ENCODE data around the gene RAB23.
"Not testable (repeated sequence)": the region's sequence is repeated elsewhere in the genome, so short reads cannot be mapped to it uniquely, and the experiment has no call there.

Gene RAB23

DNA sequence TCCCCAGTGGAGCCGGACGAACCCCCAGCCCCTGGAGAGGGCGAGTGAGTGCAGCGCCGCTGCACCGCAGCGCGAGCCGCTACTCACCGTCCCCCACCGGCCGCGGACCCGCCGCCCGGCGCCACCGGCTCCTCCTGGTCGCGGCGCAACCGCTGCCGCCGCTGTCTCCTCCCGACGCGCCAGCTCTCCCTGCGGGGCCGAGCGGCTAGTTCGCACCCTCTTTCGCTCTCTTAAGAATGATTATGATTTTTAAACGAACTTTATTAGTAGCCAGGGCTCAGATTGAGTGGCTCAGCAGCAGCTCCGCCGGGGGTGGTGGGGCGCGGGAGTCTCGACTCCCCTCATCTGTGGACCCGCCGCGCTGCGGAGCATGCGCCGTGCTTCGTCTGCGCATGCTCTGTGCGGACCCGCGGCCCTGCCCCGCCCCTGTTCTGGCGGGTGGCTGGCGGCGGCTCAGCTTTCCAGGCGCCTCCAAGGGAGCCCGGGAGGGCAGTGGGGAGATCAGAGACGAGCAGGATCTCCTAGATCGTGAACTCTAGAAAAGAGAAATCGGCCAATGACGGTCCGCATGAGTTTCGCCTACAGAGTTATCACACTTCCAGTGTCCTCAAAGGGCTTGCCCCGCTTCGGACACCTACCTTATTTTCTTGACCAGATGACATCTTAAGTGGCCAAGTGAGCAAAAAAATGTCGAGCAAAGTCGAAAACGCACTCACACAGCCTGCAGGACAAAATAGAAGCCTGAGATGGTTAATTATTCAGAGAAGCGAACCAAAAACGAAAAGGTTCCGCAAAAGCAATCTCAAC lies at the start of gene RAB23:
Gene RAB23, minus strand, starts transcription at position 372 of the 807 bp plus-strand sequence. CDS start 11,927 bp downstream, outside the sequence.
- DNase-seq = peak; percentile 65

DNA sequence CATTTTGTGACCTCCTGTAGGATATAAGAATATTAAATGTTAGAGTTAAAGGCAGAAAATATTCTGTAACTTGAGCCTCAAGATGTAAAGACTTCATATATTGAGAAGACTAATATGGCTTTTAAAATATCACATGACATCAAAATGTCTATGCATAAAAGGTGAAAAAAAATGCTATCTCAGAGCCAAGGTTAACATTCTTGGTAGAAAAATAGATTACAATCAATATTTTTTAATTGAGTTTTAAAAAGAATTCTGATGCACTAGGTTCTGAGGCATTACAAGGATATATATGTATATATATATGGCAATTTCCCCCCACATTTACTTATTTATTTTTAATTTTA lies 46.2 kb upstream of the RAB23 start:
- DNase-seq = no peak

DNA sequence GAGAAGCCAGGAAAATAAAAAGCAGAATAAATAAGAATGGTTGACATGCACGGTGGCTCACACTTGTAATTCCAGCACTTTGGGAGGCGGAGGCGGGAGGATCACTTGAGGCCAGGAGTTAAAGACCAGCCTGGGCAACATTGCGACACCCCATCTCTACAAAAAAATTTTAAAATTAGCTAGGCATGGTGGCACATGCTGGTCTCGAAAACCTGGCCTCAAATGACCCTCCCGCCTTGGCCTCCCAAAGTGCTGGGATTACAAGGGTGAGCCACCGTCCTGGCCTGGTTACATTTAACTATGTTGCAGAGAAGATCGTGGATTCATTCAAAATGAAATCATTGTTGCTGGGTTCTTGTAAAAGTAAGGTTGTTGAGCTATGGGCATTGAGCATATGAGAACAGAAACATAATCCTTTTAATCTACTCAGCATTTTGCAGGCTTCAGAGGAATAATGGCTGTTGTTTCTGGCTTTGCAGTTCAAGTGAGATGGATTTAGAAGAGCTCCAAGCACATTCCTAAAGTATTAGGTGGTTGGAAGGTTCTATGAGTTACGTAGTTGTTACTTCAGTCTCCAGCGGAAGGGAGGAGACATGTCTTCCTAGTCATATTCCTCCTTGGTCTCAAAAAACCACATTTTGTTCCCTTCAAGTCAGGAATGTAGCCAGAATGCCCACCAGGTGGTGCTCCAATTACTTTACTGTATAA lies 45.6 kb upstream of the RAB23 start:
- DNase-seq = peak; percentile 12

DNA sequence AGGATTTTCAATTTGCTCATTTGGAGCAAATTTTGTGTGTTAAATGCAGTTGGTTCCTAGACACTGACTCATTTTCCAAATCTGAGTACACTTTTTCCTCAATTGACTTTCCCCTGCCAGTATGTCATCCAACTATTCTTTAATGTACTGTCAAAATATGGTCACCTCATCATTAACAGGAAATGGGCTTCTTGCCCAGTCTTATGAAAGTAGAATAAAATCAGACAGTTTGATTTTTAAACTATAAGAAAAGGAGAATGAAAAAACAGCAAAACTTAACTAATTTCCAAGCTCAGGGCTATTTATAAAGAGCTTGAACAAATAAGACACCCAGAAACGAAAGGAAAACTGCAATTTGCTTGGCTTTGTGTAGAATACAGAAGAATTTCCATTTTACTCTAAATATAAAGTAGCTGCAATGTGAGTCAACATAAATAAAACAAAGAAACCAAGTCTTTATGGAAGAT lies 43.7 kb upstream of the RAB23 start:
- DNase-seq = no peak

DNA sequence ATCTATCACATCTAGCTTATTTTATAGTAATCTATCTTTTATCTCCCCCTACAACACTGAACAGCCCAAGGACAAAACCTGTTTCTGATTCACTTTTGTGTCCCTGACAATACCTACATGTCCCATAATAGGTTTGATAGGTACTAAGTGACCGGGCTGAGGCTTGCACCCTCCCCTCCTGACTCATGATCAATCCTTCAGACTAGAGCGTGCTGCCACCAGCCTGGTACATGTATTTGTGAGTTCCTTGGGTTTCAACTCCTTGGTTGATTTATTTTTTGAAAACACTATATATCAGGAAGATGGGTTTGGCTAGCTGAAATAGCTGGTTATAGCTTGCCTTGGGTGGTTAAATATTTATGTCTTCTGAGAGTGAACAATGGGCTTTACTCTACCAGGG lies 41.6 kb upstream of the RAB23 start:
- no peak for DNase-seq

DNA sequence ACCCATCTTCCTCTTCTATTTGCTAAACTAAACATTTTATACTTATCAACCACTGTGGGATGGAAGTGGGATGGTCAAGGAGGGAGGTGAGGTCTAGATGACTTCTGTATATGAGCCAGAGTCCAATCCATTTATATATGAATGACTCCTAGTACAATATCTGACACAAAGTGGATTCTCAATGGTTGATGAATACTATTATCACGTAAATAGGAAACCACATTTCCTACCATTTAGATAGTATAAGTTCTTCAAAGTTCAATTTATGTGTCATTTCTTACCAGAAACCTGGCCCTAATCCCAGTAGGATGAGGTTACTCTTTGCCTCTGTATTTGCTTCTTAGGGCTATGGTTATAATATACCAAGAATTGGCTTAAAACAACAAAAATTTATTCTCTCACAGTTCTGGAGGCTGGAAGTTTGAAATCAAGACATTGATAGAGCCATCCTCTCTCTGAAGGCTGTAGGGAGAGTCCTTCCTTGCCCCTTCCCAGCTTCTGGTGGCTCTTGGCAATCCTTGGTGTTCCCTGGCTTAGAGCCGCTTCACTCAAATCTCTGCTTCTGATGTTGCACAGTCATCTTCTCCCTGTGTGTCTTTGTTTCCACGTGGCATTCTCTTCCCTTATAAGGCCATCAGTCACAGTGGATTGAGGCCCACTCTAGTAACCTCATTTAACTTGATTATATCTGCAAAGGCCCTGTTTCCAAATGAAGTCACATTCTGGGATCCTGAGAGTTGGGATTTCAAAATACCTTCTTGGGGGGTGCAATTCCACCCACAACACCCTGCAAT lies 41.0 kb upstream of the RAB23 start:
- no peak for DNase-seq

DNA sequence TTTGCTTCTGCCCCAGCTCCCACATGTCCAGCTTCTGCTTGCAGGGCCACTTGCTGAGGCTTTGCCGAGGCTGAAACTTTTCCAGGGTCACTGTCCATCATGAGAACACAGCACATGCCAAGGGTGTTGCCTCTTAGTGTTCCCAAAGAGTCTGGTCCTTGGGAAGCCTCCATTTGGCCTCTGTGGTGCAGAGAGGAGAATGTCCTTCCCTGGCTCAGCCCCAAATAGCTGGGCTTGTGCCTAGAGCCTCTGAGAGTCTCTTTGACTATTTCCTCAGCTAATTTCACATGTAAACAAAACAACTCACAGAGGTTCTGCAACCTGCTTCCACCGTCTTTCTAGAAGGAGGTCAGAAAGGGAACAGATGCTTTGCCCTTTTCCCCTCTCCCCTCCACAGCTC lies 40.4 kb upstream of the RAB23 start:
- no peak for DNase-seq

DNA sequence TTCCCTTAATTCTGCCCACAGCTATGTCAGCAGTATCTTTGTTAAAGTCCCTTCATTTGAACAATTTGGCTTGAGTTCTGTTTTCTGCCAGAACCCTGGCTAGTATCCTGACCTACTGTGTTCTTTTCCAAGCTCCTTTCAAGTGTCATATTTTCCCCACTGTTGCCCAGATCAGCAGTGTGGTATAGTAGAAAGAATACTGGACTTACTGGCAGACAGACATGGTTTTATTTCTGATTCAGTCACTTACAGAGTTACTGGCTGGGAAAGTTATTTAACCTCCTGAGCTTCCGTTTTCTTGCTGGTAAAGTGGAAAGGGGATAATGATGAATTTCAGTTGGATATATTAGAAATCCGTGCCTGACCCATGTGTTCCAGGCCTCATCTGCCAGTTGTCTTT lies 39.8 kb upstream of the RAB23 start:
- no peak for DNase-seq

DNA sequence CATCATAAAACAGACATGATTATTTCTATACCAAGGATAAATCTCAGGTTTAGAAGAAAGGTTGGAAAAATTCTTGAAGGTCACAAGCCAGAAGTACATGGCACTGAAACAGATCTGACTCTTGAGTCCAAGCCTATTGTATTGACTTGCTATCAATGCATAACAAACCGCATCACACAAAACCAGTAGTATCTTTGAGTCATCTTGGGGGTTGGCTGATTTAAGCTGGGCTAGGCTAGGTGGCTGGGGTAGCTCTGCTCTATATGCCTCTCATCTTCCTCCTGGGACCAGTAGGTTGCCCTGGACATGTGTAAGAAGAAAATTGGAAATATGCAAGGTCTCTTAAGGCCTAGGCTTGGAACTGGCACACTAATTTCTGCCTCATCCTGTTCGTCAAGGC lies 37.0 kb upstream of the RAB23 start:
- no peak for DNase-seq

DNA sequence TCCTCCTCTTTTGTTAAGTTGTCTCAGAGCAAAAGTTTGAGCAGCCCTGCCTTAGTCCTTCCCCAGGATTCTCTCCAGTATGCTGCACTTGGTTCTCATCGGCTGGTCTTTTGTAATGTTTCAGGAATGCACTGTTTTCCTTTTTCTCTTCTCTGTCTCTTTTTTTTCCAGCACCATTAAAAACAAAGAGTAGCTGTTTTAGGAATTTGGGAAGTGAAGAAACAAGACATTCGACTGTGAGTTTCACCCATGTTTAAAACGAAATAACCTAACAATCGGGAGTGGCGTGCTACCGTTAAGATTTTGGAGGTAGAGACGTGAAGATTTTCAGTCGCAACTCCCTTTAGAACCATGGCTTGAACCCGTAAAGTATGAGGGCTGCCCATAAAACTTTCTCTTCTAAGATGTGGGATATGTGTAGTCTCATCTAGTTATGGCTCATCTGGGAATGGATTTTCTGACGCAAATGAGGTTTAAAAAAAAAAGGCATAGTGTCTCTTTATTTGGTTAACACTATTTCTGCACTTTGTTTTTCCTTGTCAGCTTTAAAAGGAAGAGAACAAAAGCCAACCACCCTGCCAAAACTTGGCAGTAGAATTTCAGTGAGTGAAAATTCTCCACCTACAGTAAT lies 35.9 kb upstream of the RAB23 start:
- DNase-seq = no peak

DNA sequence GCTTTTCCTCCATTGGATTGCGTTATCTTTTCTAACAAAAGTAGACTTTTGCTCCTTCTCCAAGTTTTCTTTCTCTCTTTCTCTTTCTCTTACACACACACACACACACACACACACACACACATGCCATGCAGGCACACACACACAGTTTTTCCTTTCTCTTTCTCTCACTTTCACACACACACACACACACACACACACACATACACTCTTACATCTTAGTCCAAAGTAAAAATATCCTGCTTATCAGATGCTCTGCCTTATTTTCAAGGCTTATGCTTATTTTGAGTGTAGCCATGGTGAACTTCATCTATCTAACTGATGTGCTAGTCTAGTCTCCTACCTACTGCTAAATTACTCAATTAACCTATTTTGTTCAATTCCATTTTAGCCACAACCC lies 34.4 kb upstream of the RAB23 start:
- no peak for DNase-seq

DNA sequence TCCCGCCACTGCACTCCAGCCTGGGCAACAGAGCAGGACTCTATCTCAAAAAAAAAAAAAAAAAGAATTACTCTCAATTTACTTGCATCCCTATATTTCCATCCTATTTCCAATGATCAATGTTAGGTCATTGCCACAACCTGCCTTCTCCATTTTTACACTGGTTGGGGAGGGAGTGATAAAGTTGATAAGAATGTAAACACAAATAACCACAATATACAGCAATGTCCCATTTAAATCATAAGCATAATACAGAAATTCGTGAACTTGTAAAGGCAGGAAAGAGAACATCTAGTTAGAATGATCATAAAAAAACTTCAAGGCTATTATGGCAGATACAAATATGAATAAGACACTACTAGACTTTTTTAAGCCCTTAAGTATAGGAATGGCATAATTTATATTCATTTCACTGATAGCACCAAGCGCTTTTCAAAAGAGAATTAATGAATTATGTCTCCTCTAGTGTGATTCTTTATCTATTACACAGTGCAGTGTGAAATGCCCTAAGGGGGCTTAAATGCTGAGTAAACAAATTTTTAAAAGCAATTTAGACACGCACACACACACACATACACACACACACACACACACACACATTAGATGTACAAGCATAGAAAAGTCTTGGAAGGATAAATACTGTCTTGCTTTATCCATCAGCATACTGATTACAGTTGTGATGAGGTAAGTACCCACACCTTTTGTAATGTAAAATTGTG lies 33.5 kb upstream of the RAB23 start:
- no peak for DNase-seq

DNA sequence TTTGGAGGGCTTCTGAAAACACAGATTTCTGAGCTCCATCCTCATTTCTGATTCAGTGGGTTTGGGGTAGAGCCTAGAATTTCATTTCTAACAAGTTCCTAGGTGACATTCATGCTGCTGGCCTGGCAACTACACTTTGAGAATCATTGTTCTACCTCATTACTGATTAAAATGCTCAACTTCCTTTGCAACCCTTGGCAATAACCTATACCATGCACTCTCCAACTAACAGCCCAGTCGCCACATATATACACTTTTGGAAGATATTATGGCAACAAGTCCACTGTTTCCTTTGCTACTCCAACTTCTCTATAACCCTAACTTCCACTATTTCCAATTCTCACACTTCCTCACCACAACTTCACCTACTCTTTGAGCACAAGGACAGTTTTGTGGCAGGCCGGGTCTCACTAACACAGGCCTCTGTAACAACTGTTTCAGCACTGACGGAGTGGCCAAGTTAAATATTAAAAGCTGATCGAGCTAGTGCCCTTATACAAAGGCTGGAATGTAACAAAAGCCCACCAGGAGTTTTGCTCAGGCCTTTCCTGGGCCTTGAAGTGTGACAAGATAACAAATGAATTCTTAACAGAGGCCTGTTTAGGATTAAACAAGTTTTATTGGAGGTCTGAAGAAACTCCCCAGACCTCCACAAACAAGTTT lies 32.1 kb upstream of the RAB23 start:
- DNase-seq = no peak

DNA sequence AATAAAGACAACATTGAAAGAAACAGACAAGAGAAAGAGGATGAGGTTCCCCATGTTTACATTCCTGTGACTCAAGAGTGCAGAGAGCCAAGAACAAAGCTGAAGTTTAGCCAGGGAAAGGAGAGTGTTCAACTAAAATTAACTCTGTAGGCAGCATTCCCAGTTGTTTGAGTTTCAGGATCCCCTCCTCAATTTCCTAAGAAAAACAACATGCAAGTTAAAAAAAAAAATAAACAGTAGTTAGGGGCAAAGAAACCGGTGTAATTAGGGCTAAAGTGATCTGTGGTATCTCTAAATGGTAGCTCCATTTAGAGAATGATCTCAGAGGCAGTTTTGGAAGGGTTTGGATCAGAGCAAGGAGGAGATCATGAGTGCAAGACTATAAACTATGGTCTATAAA lies 30.9 kb upstream of the RAB23 start:
- DNase-seq = no peak

DNA sequence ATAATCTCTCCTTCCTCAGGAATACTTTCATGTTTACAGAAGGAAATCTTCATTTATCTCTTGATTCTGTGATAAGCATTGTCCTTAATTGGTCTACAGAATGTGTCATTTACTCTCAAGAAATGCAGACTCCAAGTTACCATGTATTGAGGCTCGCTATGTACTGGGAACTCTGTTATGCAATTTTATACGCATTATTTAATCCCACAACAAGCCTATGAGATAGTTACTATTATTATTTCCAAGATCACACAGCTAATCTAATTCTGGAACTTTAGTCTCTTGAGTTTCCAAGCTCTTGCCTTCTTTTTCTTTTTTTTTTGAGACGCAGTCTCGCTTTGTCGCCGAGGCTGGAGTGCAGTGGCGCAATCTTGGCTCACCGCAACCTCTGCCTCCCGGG lies 30.0 kb upstream of the RAB23 start:
- no peak for DNase-seq

DNA sequence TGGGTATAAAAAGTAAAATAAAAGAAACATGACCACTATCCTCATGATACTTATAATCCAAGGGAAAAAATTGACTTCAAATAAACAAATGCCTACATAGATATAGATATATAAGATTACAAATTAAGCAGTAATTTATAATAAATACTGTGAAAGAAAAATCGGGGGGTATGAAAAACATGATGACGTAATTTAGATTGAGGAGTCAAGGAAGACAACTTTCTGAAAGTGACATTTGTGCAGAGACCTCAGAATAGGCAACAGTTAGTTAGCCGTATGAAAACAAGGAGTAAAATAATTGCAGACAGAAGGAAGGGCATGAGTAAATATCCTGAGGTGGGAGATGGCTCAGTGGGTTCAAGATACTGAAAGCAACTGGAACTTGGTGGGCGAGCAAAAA lies 28.2 kb upstream of the RAB23 start:
- no peak for DNase-seq

DNA sequence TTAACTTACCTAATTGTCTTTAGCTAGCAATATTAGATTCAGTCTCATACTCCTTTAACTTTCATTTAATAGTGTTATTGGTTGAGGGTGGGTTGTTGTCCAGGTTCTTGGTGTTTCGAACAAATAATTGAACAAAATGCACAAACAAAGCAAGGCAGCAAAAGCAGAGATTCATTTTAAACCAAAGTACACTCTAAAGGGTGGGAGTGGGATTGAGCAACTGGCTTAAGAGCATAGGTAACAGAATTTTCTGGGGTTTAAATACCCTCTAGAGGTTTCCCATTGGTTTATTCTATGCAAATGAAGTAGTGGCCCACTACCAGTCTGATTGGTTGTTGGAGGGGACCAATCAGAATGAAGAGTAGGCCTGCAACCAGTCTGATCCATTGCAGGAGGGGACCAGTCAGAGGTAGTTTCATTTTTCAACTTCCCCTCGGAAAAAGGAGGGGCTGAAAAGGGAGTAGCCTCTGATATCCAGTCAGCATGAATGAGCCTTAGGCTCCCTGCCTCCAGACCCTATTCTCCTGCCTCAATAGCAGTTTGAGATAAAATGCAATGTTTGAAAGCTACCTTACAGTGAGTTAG lies 26.3 kb upstream of the RAB23 start:
- no peak for DNase-seq

DNA sequence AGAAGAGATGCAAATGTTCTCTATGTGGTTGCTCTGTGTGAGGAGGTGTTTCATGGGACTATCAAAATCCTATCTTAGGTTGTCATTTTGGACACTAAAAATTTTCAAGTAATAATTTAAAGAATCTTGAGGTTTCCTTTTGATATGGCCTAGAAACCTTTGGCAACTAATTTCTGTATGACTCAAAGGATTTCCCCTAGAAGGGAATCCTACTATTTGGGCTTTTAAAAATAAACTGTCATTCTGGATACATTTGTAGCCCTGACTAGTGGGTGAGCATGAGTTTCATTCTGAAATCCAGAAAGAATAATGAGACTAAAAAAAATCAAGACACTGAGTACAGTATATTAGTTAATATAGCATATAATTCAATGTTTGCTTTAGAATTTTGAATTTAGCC lies 25.5 kb upstream of the RAB23 start:
- DNase-seq = no peak

DNA sequence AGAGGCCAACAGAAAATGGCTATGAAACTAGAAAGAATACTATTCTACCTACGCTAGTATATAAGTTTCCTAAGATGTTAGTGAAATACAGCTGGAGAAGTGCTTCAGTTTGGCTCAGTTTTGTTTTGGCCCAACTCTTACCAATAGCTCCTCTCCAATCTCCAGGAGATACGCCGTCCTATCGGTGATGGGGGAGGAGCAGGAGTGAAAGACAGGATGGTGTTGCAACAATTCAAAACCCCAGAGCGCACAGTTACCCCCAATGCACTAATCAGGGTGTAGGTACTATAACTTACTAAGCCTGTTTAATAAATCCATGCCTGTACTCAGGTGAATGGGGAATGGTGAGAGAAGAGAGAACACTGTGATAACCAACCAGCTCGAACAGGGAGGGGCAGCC lies 24.2 kb upstream of the RAB23 start:
- no peak for DNase-seq

DNA sequence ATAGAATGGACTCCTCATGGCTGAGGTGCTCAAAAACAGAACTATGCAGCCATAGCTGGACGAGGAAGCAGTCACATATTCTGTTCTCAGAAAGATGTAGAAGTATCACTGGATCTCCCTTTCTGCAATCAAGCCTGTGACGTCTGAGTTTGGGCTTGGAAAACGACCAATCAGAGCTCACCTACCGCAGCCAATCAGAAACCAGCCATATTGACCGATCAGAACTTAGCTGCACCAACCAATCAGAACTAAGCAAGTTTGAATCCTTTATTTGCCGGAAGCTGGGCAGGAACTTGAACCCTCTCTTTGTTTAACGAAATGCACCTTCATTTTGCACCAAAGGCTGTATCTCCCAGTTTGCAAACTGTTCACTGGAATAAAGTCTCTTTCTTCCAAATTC lies 21.8 kb upstream of the RAB23 start:
- no peak for DNase-seq

DNA sequence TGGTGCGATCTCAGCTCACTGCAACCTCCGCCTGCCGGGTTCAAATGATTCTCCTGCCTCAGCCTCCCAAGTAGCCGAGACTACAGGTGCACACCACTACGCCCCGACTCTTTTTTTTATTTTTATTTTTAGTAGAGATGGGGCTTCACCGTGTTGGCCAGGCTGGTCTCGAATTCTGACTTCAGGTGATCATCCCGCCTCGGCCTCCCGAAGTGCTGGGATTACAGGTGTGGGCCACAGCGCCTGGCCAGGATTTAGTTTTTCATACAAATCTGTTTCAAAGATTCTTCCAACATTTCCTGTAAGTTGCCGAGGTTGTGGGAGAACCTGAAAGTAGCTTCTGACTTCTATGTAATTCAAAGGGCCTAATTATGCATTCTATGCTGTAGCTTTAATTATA lies 21.4 kb upstream of the RAB23 start:
- not testable (repeated sequence) for DNase-seq

DNA sequence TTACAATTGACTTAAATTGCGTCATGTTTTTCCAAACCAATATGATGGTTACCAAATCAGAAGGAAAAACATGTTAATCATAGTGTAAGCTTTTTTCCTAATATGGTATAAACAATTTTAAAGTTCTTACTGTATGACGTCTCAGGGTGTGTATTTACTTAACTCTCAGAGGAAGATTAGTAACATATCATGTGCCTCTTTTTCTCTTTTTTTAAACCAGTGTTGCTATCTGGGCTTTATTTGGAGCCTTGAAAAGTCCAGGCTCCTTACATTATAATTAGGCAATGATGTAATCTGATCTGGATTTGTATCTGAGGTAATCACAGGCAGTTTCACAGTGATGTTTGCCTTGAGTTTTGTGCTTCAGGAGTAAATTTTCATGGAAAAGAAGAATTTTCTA lies 20.4 kb upstream of the RAB23 start:
- DNase-seq = no peak
